Sigmoid colon (tissue), 4 donors: Measurements from ENCODE around the gene CPNE4.

Experiments
- CTCF ChIP-seq, 4 experiments: fragments of 450-650 bp in 3 of 4; fragments of 200-600 bp in 1 of 4; IDR thresholded peaks; one replicate each; pipeline ENCODE4 v1.5.1; 2016 to 2019; ENCODE audit warnings: antibody characterized with exemption in 4 of 4, mild to moderate bottlenecking in 3 of 4, moderate library complexity in 2 of 4
- EP300 ChIP-seq, 4 donors: sonication (generic); formaldehyde crosslinking; IDR thresholded peaks; one replicate each; pipeline ENCODE4 v1.6.1; 2017; ENCODE audit warnings: antibody characterized with exemption in 4 of 4
- POLR2A ChIP-seq, 2 donors: fragments of 450-650 bp; IDR thresholded peaks; one replicate each; pipeline ENCODE4 v1.6.1; 2016; ENCODE audit warnings: antibody characterized with exemption in 2 of 2, mild to moderate bottlenecking in 2 of 2, moderate library complexity in 2 of 2

- TF ChIP-seq CTCF (IDR thresholded peaks at IDR 0.05) (no peak), EP300 (IDR thresholded peaks at IDR 0.05) (no peak), POLR2A (IDR thresholded peaks at IDR 0.05) (no peak)
Observed at GRCh38 chr3:131803113-131803512, 231.7 kb downstream of the CPNE4 start.
